SJCRH30 (cell line): ENCODE measurements around the gene LUM. TPM values are rescaled to one million over a fixed set of nuclear protein-coding genes. Genes with fewer than 3 reads are reported as not detected.
"Not testable (repeated sequence)": the region's sequence is repeated elsewhere in the genome, so short reads cannot be mapped to it uniquely, and the experiment has no call there.

ENCODE experiments used
- DNase-seq, 2 experiments: peaks; one replicate each; pipeline ENCODE4 v3.0.0-alpha.2; 2015 to 2020
- H3K27ac ChIP-seq: fragments of 250-450 bp; sonication (Bioruptor Pico); 2 replicates; pipeline ENCODE4 v1.5.1; 2020; ENCODE audit warnings: mild to moderate bottlenecking, moderate library complexity
- H3K27me3 ChIP-seq: fragments of 250-450 bp; sonication (Bioruptor Pico); 2 replicates; pipeline ENCODE4 v1.5.1; 2020; ENCODE audit warnings: mild to moderate bottlenecking, moderate library complexity
- H3K36me3 ChIP-seq: fragments of 250-450 bp; sonication (Bioruptor Pico); 2 replicates; pipeline ENCODE4 v1.5.1; 2020; ENCODE audit warnings: mild to moderate bottlenecking, moderate library complexity
- H3K4me1 ChIP-seq: fragments of 250-450 bp; sonication (Bioruptor Pico); 2 replicates; pipeline ENCODE4 v1.5.1; 2020; ENCODE audit warnings: mild to moderate bottlenecking, moderate library complexity
- H3K4me3 ChIP-seq: fragments of 250-450 bp; sonication (Bioruptor Pico); 2 replicates; pipeline ENCODE4 v1.5.1; 2020; ENCODE audit warnings: mild to moderate bottlenecking, moderate library complexity
- H3K9me3 ChIP-seq: fragments of 250-450 bp; sonication (Bioruptor Pico); replicated peaks from 2 replicates; pipeline ENCODE4 v1.5.1; 2020; ENCODE audit warnings: mild to moderate bottlenecking, moderate library complexity
- total RNA-seq: library from RNA; depleted of rRNA; stranded (reverse); fragments of >200 nt; shearing (Covaris generic); gene quantifications from 2 replicates; pipeline ENCODE4 v1.2.3, GENCODE V29; 2014

The LUM gene
- total RNA-seq, 1 experiment from 2014 or later = 1.5 TPM

GRCh38 chr12:91103101-91103500 lies 8.2 kb downstream of the LUM start:
- DNase-seq = no peak
- no peaks in the 10 kb centered on the region for H3K9me3 ChIP-seq
- peaks cover 4% of the 10 kb centered on the region; the same call in 1 of the 2 replicates for H3K4me1 ChIP-seq
- H3K4me3 ChIP-seq = no peak overlapping the region
- H3K36me3 ChIP-seq = no peaks in the 10 kb centered on the region
- no peak overlapping the region for H3K27ac ChIP-seq
- no peaks in the 10 kb centered on the region for H3K27me3 ChIP-seq

- no peaks in the 10 kb centered on the region for H3K9me3 ChIP-seq
- no peaks in the 10 kb centered on the region for H3K36me3 ChIP-seq
- peaks cover 6% of the 10 kb centered on the region; the same call in 1 of the 2 replicates for H3K4me1 ChIP-seq
- H3K27ac ChIP-seq = no peak overlapping the region
- no peak overlapping the region for H3K4me3 ChIP-seq
- H3K27me3 ChIP-seq = no peaks in the 10 kb centered on the region
- DNase-seq = no peak
These were observed 10.4 kb downstream of the LUM start for GRCh38 chr12:91100906-91101305.

GRCh38 chr12:91099836-91100235 lies 11.5 kb downstream of the LUM start:
- DNase-seq = no peak
- Histone ChIP-seq H3K9me3 (no peaks in the 10 kb centered on the region), H3K4me1 (peaks cover 6% of the 10 kb centered on the region; the same call in 1 of the 2 replicates), H3K4me3 (no peak overlapping the region), H3K36me3 (no peaks in the 10 kb centered on the region), H3K27ac (no peak overlapping the region), H3K27me3 (no peaks in the 10 kb centered on the region)

GRCh38 chr12:91099341-91099740 lies 12.0 kb downstream of the LUM start:
- Histone ChIP-seq H3K4me3 (no peak overlapping the region), H3K27me3 (no peaks in the 10 kb centered on the region), H3K36me3 (no peaks in the 10 kb centered on the region), H3K27ac (no peak overlapping the region), H3K9me3 (no peaks in the 10 kb centered on the region), H3K4me1 (peaks cover 6% of the 10 kb centered on the region; the same call in 1 of the 2 replicates)
- no peak for DNase-seq

- Histone ChIP-seq H3K4me1 (peaks cover 6% of the 10 kb centered on the region; the same call in 1 of the 2 replicates), H3K4me3 (no peak overlapping the region), H3K27ac (no peak overlapping the region), H3K27me3 (no peaks in the 10 kb centered on the region), H3K9me3 (no peaks in the 10 kb centered on the region), H3K36me3 (no peaks in the 10 kb centered on the region)
- peak; percentile 3 to 20 for DNase-seq
These were observed 12.4 kb downstream of the LUM start for GRCh38 chr12:91098941-91099340.

GRCh38 chr12:91098461-91098860 lies 12.8 kb downstream of the LUM start:
- Histone ChIP-seq H3K27me3 (no peaks in the 10 kb centered on the region), H3K36me3 (no peaks in the 10 kb centered on the region), H3K4me1 (peaks cover 6% of the 10 kb centered on the region; the same call in 1 of the 2 replicates), H3K27ac (no peak overlapping the region), H3K9me3 (no peaks in the 10 kb centered on the region), H3K4me3 (no peak overlapping the region)
- no peak for DNase-seq

- no peak overlapping the region for H3K4me3 ChIP-seq
- no peaks in the 10 kb centered on the region for H3K9me3 ChIP-seq
- no peak for DNase-seq
- H3K36me3 ChIP-seq = no peaks in the 10 kb centered on the region
- peaks cover 6% of the 10 kb centered on the region; the same call in 1 of the 2 replicates for H3K4me1 ChIP-seq
- no peaks in the 10 kb centered on the region for H3K27me3 ChIP-seq
- no peak overlapping the region for H3K27ac ChIP-seq
These were observed 16.3 kb downstream of the LUM start for GRCh38 chr12:91094957-91095356.

GRCh38 chr12:91094032-91094662 lies 17.1 kb downstream of the LUM start:
- DNase-seq = no peak
- H3K9me3 ChIP-seq = 0 out of 2 replicates have a peak, but pooled peaks cover 4% of the 10 kb centered on the region
- no peaks in the 10 kb centered on the region for H3K36me3 ChIP-seq
- no peak overlapping the region for H3K27ac ChIP-seq
- H3K4me3 ChIP-seq = no peak overlapping the region
- H3K27me3 ChIP-seq = no peaks in the 10 kb centered on the region
- peaks cover 6% of the 10 kb centered on the region; the same call in 1 of the 2 replicates for H3K4me1 ChIP-seq

- no peaks in the 10 kb centered on the region for H3K36me3 ChIP-seq
- H3K4me3 ChIP-seq = no peak overlapping the region
- no peak for DNase-seq
- no peaks in the 10 kb centered on the region for H3K27me3 ChIP-seq
- peaks cover 4% of the 10 kb centered on the region; the same call in 1 of the 2 replicates for H3K4me1 ChIP-seq
- H3K27ac ChIP-seq = no peak overlapping the region
- 0 out of 2 replicates have a peak, but pooled peaks cover 4% of the 10 kb centered on the region for H3K9me3 ChIP-seq
These were observed 18.0 kb downstream of the LUM start for GRCh38 chr12:91093341-91093740.

GRCh38 chr12:91091916-91092715 lies 19.2 kb downstream of the LUM start:
- 0 out of 2 replicates have a peak, but pooled peaks cover 4% of the 10 kb centered on the region for H3K9me3 ChIP-seq
- peak in 1 of 2 experiments; percentile 2 for DNase-seq

GRCh38 chr12:91089953-91090352 lies 21.3 kb downstream of the LUM start:
- H3K27ac ChIP-seq, H3K9me3 ChIP-seq, DNase-seq, H3K4me1 ChIP-seq, H3K27me3 ChIP-seq, H3K4me3 ChIP-seq, H3K36me3 ChIP-seq: not testable (repeated sequence)

More at GRCh38 chr12:91091916-91092715, 19.2 kb downstream of the LUM start:
- H3K4me1 ChIP-seq = no peaks in the 10 kb centered on the region
- no peaks in the 10 kb centered on the region for H3K27me3 ChIP-seq
- no peak overlapping the region for H3K4me3 ChIP-seq
- H3K27ac ChIP-seq = no peak overlapping the region
- H3K36me3 ChIP-seq = no peaks in the 10 kb centered on the region

GRCh38 chr12:91080041-91080440 lies 31.3 kb downstream of the LUM start:
- DNase-seq = no peak
- H3K36me3 ChIP-seq = no peaks in the 10 kb centered on the region

GRCh38 chr12:91078501-91078900 lies 32.8 kb downstream of the LUM start:
- Histone ChIP-seq H3K27ac (no peak overlapping the region), H3K36me3 (no peaks in the 10 kb centered on the region), H3K4me3 (no peak overlapping the region), H3K9me3 (no peaks in the 10 kb centered on the region), H3K27me3 (no peaks in the 10 kb centered on the region), H3K4me1 (no peaks in the 10 kb centered on the region)
- no peak for DNase-seq

More at GRCh38 chr12:91080041-91080440, 31.3 kb downstream of the LUM start:
- Histone ChIP-seq H3K4me1 (no peaks in the 10 kb centered on the region), H3K9me3 (no peaks in the 10 kb centered on the region), H3K27ac (no peak overlapping the region), H3K4me3 (no peak overlapping the region), H3K27me3 (no peaks in the 10 kb centered on the region)

- Histone ChIP-seq H3K27me3 (no peaks in the 10 kb centered on the region), H3K4me1 (peaks cover 5% of the 10 kb centered on the region; the same call in 1 of the 2 replicates), H3K4me3 (no peak overlapping the region), H3K9me3 (no peaks in the 10 kb centered on the region), H3K27ac (no peak overlapping the region), H3K36me3 (no peaks in the 10 kb centered on the region)
- DNase-seq = no peak
These were observed 33.9 kb downstream of the LUM start for GRCh38 chr12:91077228-91077954.

- H3K4me3 ChIP-seq = no peak overlapping the region
- no peaks in the 10 kb centered on the region for H3K36me3 ChIP-seq
- peaks cover 5% of the 10 kb centered on the region; the same call in 1 of the 2 replicates for H3K4me1 ChIP-seq
- no peaks in the 10 kb centered on the region for H3K9me3 ChIP-seq
- DNase-seq = no peak
- H3K27me3 ChIP-seq = no peaks in the 10 kb centered on the region
- H3K27ac ChIP-seq = no peak overlapping the region
These were observed 36.4 kb downstream of the LUM start for GRCh38 chr12:91074851-91075250.
